HepG2 (cell line): ENCODE measurements around the gene PPP1R27. TPM values are rescaled to one million over a fixed set of nuclear protein-coding genes. Genes with fewer than 3 reads are reported as not detected.

ENCODE experiments used
- AGO1 ChIP-seq: fragments of 200-400 bp; formaldehyde crosslinking; IDR thresholded peaks from 2 replicates; pipeline ENCODE4 v1.6.1; 2017; ENCODE audit warnings: mild to moderate bottlenecking, low read depth, low read length, moderate library complexity; ENCODE audit not compliant: poor library complexity, severe bottlenecking
- ARNT2 ChIP-seq: sonication (generic); formaldehyde crosslinking; IDR thresholded peaks from 2 replicates; pipeline ENCODE4 v1.8.0; 2022; ENCODE audit warnings: mild to moderate bottlenecking, low read depth, missing genetic modification reagents, moderate library complexity
- EZH2 ChIP-seq: conservative IDR thresholded peaks from 2 replicates; pipeline ENCODE4 v1.6.1; 2012; ENCODE audit warnings: mild to moderate bottlenecking, low read depth, low read length, moderate library complexity
- KLF13 ChIP-seq: sonication (generic); formaldehyde crosslinking; IDR thresholded peaks from 2 replicates; pipeline ENCODE4 v1.4.0; 2020; ENCODE audit warnings: mild to moderate bottlenecking, missing genetic modification reagents
- MED13 ChIP-seq: sonication (generic); formaldehyde crosslinking; IDR thresholded peaks from 2 replicates; pipeline ENCODE4 v1.5.0; 2020; ENCODE audit warnings: missing genetic modification reagents
- SAFB2 ChIP-seq: sonication (generic); formaldehyde crosslinking; IDR thresholded peaks from 2 replicates; pipeline ENCODE4 v1.5.1; 2020; ENCODE audit warnings: missing genetic modification reagents, low read depth, mild to moderate bottlenecking, borderline replicate concordance
- USF2 ChIP-seq, 2 experiments: sonication (generic) in 1 of 2; formaldehyde crosslinking in 1 of 2; IDR thresholded peaks; 2 replicates each; pipeline versions ENCODE4 v1.5.1 to v1.6.1; 2011 to 2020; ENCODE audit warnings: borderline replicate concordance in 1 of 2, low read depth in 1 of 2, low read length in 1 of 2, mild to moderate bottlenecking in 1 of 2, missing genetic modification reagents in 1 of 2, moderate library complexity in 1 of 2
- ZBTB38 ChIP-seq: sonication (generic); formaldehyde crosslinking; IDR thresholded peaks from 2 replicates; pipeline ENCODE4 v1.5.1; 2020; ENCODE audit warnings: mild to moderate bottlenecking, missing genetic modification reagents
- ZFP37 ChIP-seq: sonication (generic); formaldehyde crosslinking; IDR thresholded peaks from 2 replicates; pipeline ENCODE4 v1.4.0; 2020; ENCODE audit warnings: missing genetic modification reagents, borderline replicate concordance
- ZFP41 ChIP-seq: sonication (generic); formaldehyde crosslinking; IDR thresholded peaks from 2 replicates; pipeline ENCODE4 v1.4.0; 2020; ENCODE audit warnings: mild to moderate bottlenecking, missing genetic modification reagents, borderline replicate concordance
- ZMAT3 ChIP-seq: sonication (generic); formaldehyde crosslinking; conservative IDR thresholded peaks from 2 replicates; pipeline ENCODE4 v1.7.0; 2021; ENCODE audit warnings: missing genetic modification reagents
- ZNF256 ChIP-seq: sonication (generic); formaldehyde crosslinking; conservative IDR thresholded peaks from 2 replicates; pipeline ENCODE4 v1.4.0; 2020; ENCODE audit warnings: missing genetic modification reagents
- ZNF276 ChIP-seq: sonication (generic); formaldehyde crosslinking; IDR thresholded peaks from 2 replicates; pipeline ENCODE4 v1.4.0; 2020; ENCODE audit warnings: mild to moderate bottlenecking, low read depth, missing genetic modification reagents
- ZNF564 ChIP-seq: sonication (generic); formaldehyde crosslinking; IDR thresholded peaks from 2 replicates; pipeline ENCODE4 v1.8.1; 2023; ENCODE audit warnings: mild to moderate bottlenecking, missing genetic modification reagents
- ZNF770 ChIP-seq: sonication (generic); formaldehyde crosslinking; IDR thresholded peaks from 2 replicates; pipeline ENCODE4 v1.5.0; 2020; ENCODE audit warnings: mild to moderate bottlenecking, missing genetic modification reagents
- polyA plus RNA-seq, 8 experiments: library from polyadenylated mRNA; depleted of rRNA in 3 of 8; stranded (reverse) in 7 of 8; unstranded in 1 of 8; fragments of >200 nt; fragmentation: Illumina TruSeq in 4 of 8; extraction: Trizol in 4 of 8; gene quantifications; 2 replicates each; pipeline versions ENCODE4 v1.2.1 to v1.2.3, GENCODE V29; 2011 to 2016; ENCODE audit warnings: low read depth in 4 of 8, missing spikeins in 1 of 8, mixed read lengths in 1 of 8; ENCODE audit not compliant: insufficient read depth in 1 of 8
- total RNA-seq, 5 experiments: library from RNA; depleted of rRNA; stranded (reverse); fragments of >200 nt; fragmentation: Illumina TruSeq; extraction: Trizol; gene quantifications; 2 replicates each; pipeline ENCODE4 v1.2.3, GENCODE V29; 2016; ENCODE audit warnings: low read depth in 1 of 5
- TF ChIP-seq, protein P1 (sequence below): sonication (generic); formaldehyde crosslinking; IDR thresholded peaks from 2 replicates; pipeline ENCODE4 v1.4.0; 2020; ENCODE audit warnings: missing genetic modification reagents
- TF ChIP-seq, protein P2 (sequence below): fragments of 450-650 bp; IDR thresholded peaks from 2 replicates; pipeline ENCODE4 v1.6.1; 2016

The PPP1R27 gene
- total and polyA plus RNA-seq, 2 of the 13 experiments (the other 11 are each of a cell fraction or from before 2014, with no cell fraction given), result 0.17 to 1.00 TPM

GRCh38 chr17:81867170-81867990, 32.5 kb upstream of the PPP1R27 start (continued):
- TF ChIP-seq, protein P1, sequence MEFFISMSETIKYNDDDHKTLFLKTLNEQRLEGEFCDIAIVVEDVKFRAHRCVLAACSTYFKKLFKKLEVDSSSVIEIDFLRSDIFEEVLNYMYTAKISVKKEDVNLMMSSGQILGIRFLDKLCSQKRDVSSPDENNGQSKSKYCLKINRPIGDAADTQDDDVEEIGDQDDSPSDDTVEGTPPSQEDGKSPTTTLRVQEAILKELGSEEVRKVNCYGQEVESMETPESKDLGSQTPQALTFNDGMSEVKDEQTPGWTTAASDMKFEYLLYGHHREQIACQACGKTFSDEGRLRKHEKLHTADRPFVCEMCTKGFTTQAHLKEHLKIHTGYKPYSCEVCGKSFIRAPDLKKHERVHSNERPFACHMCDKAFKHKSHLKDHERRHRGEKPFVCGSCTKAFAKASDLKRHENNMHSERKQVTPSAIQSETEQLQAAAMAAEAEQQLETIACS (CRISPR knock-in tag), result no peak; the same call in 1 of the 2 replicates
- TF ChIP-seq ZFP37 (CRISPR knock-in tag) (no peak), AGO1 (peak; percentile 99), SAFB2 (no peak; the same call in none of the 2 replicates), KLF13 (CRISPR knock-in tag) (no peak), EZH2 (no peak), ZMAT3 (peak; percentile 29), ZNF256 (CRISPR knock-in tag) (peak; percentile 91; the same call in 1 of the 2 replicates), ZNF276 (no peak), USF2 (IDR thresholded peaks at IDR 0.05; ENCODE audit: low read depth, low read length) (no peak), USF2 (CRISPR knock-in tag; IDR thresholded peaks at IDR 0.05; ENCODE audit: borderline replicate concordance) (no peak), ZNF770 (no peak), ZBTB38 (peak; percentile 98), ZFP41 (CRISPR knock-in tag) (no peak; the same call in 1 of the 2 replicates), ARNT2 (CRISPR knock-in tag) (peak; percentile 16; the same call in 1 of the 2 replicates), MED13 (CRISPR knock-in tag) (0 out of 2 replicates have a peak, but pooled peaks have one; percentile 47), ZNF564 (peak; percentile 88; the same call in 1 of the 2 replicates)
- TF ChIP-seq, protein P2, sequence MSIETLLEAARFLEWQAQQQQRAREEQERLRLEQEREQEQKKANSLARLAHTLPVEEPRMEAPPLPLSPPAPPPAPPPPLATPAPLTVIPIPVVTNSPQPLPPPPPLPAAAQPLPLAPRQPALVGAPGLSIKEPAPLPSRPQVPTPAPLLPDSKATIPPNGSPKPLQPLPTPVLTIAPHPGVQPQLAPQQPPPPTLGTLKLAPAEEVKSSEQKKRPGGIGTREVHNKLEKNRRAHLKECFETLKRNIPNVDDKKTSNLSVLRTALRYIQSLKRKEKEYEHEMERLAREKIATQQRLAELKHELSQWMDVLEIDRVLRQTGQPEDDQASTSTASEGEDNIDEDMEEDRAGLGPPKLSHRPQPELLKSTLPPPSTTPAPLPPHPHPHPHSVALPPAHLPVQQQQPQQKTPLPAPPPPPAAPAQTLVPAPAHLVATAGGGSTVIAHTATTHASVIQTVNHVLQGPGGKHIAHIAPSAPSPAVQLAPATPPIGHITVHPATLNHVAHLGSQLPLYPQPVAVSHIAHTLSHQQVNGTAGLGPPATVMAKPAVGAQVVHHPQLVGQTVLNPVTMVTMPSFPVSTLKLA, result no peak
